MCF 10A (cell line): ENCODE data around the gene PAPLN. TPM values are rescaled to one million over a fixed set of nuclear protein-coding genes. Genes with fewer than 3 reads are reported as not detected.

Source experiments
- BruUV-seq: library from RNA; stranded (reverse); fragments of 400-500 nt; replicated peaks from 2 replicates; lab custom pipeline; 2021; lab: Mats Ljungman, UMichigan
- CTCF ChIA-PET: fragments of 300-600 bp; sonication (Branson Sonifier 250); formaldehyde crosslinking; extraction: SDS; loops from one replicate; lab custom pipeline; 2021; ENCODE audit warnings: antibody characterized with exemption, inconsistent platforms; lab: Yijun Ruan, JAX
- POLR2A ChIA-PET: fragments of 300-600, 350-650 bp; sonication (Branson Sonifier 250); formaldehyde crosslinking; extraction: SDS; loops from one replicate; lab custom pipeline; 2020; ENCODE audit warnings: antibody characterized with exemption, inconsistent platforms; lab: Yijun Ruan, JAX
- DNase-seq: peaks from one replicate; pipeline ENCODE4 v3.0.0-alpha.2; 2018; ENCODE audit not compliant: unreplicated experiment
- H3K27ac Mint-ChIP-seq: one replicate; pipeline ENCODE4 v1.8.0; 2022; ENCODE audit warnings: mild to moderate bottlenecking, low read depth, mixed read lengths; ENCODE audit not compliant: unreplicated experiment
- H3K27me3 Mint-ChIP-seq: one replicate; pipeline ENCODE4 v1.8.0; 2022; ENCODE audit warnings: mixed read lengths; ENCODE audit not compliant: insufficient read depth, unreplicated experiment
- H3K36me3 Mint-ChIP-seq: one replicate; pipeline ENCODE4 v1.8.0; 2022; ENCODE audit warnings: mild to moderate bottlenecking, moderate library complexity, mixed read lengths; ENCODE audit not compliant: insufficient read depth, unreplicated experiment
- H3K4me1 Mint-ChIP-seq: one replicate; pipeline ENCODE4 v1.8.0; 2022; ENCODE audit warnings: mixed read lengths; ENCODE audit not compliant: insufficient read depth, unreplicated experiment
- H3K4me3 Mint-ChIP-seq: one replicate; pipeline ENCODE4 v1.8.0; 2022; ENCODE audit warnings: mild to moderate bottlenecking, moderate library complexity, mixed read lengths; ENCODE audit not compliant: unreplicated experiment
- H3K9me3 Mint-ChIP-seq: one replicate; pipeline ENCODE4 v1.8.0; 2022; ENCODE audit warnings: mixed read lengths; ENCODE audit not compliant: unreplicated experiment
- CTCF ChIP-seq: fragments of 200-600 bp; IDR thresholded peaks from one replicate; pipeline ENCODE4 v1.8.0; 2022; ENCODE audit warnings: antibody characterized with exemption, mild to moderate bottlenecking; ENCODE audit not compliant: unreplicated experiment
- intact Hi-C: fragments of 100-400 bp; cut with micrococcal nuclease; formaldehyde crosslinking; loops from 2 replicates; pipeline ENCODE4 v1.14.1; 2022
- total RNA-seq: library from RNA; stranded (reverse); gene quantifications from 2 replicates; pipeline ENCODE4 v1.2.3, GENCODE V29; 2022

The PAPLN gene
- total RNA-seq, 1 experiment from 2014 or later, result 2.8 TPM

GRCh38 chr14:73249108-73249507, 11.8 kb downstream of the PAPLN start:
- Mint-ChIP-seq H3K4me3 (no peak overlapping the region), H3K36me3 (no peaks in the 10 kb centered on the region), H3K27me3 (no peaks in the 10 kb centered on the region), H3K9me3 (no peaks in the 10 kb centered on the region), H3K4me1 (peaks cover 15% of the 10 kb centered on the region), H3K27ac (no peak overlapping the region)
- intact Hi-C loops, result no loop called here
- no peak for DNase-seq
- no TSS peak for BruUV-seq
- ChIA-PET CTCF (no interaction called here), POLR2A (no interaction called here)
- no peak for TF ChIP-seq CTCF

- Mint-ChIP-seq H3K4me3 (no peak overlapping the region), H3K27ac (no peak overlapping the region), H3K36me3 (no peaks in the 10 kb centered on the region), H3K4me1 (peaks cover 15% of the 10 kb centered on the region), H3K27me3 (no peaks in the 10 kb centered on the region), H3K9me3 (no peaks in the 10 kb centered on the region)
- no peak for DNase-seq
- CTCF ChIA-PET, result no interaction called here
- TF ChIP-seq CTCF, result no peak
- intact Hi-C loops, result no loop called here
- POLR2A ChIA-PET, result interaction anchor here (0.7 kb wide), 1 partner anchor 43 kb away, joined by 3 read pairs; no protein-coding TSS in a partner anchor
- no TSS peak for BruUV-seq
Observed at GRCh38 chr14:73249564-73250316, 12.4 kb downstream of the PAPLN start.

- no peak for TF ChIP-seq CTCF
- no peaks in the 10 kb centered on the region for H3K27me3 Mint-ChIP-seq
- no peak overlapping the region for H3K27ac Mint-ChIP-seq
- no peak for DNase-seq
- ChIA-PET CTCF (no interaction called here), POLR2A (interaction anchor here (0.7 kb wide), 1 partner anchor 44 kb away, joined by 3 read pairs; no protein-coding TSS in a partner anchor)
- no peaks in the 10 kb centered on the region for H3K9me3 Mint-ChIP-seq
- intact Hi-C loops, result no loop called here
- no peak overlapping the region for H3K4me3 Mint-ChIP-seq
- BruUV-seq, result no TSS peak
- H3K4me1 Mint-ChIP-seq, result peaks cover 15% of the 10 kb centered on the region
- H3K36me3 Mint-ChIP-seq, result no peaks in the 10 kb centered on the region
Observed at GRCh38 chr14:73250317-73250713, 13.0 kb downstream of the PAPLN start.

- H3K27ac Mint-ChIP-seq, result no peak overlapping the region
- no peaks in the 10 kb centered on the region for H3K9me3 Mint-ChIP-seq
- no peak for DNase-seq
- TF ChIP-seq CTCF, result no peak
- ChIA-PET POLR2A (no interaction called here), CTCF (no interaction called here)
- H3K4me3 Mint-ChIP-seq, result no peak overlapping the region
- H3K4me1 Mint-ChIP-seq, result peaks cover 15% of the 10 kb centered on the region
- intact Hi-C loops, result no loop called here
- no TSS peak for BruUV-seq
- no peaks in the 10 kb centered on the region for H3K27me3 Mint-ChIP-seq
- no peaks in the 10 kb centered on the region for H3K36me3 Mint-ChIP-seq
Observed at GRCh38 chr14:73250781-73251500, 13.6 kb downstream of the PAPLN start.
